HCT116 (cell line): Measurements from ENCODE around the gene CAMK1D. TPM values are rescaled to one million over a fixed set of nuclear protein-coding genes. Genes with fewer than 3 reads are reported as not detected.

Source experiments
- ATAC-seq: fragments of 200-7000 bp; cut with Tn5 transposase; 2 replicates; pipeline ENCODE4 v1.9.1; 2020; ENCODE audit warnings: mild to moderate bottlenecking, moderate library complexity
- BruUV-seq: library from RNA; stranded (reverse); fragments of 400-500 nt; replicated peaks from 2 replicates; lab custom pipeline; 2021; lab: Mats Ljungman, UMichigan
- CTCF ChIA-PET: fragments of 300-600 bp; sonication (Branson Sonifier 250); formaldehyde crosslinking; loops from one replicate; lab custom pipeline; 2021; ENCODE audit warnings: antibody characterized with exemption; lab: Charles Lee
- POLR2A ChIA-PET: fragments of 300-600, 350-600 bp; sonication (Branson Sonifier 250); formaldehyde crosslinking; loops from one replicate; lab custom pipeline; 2021; ENCODE audit warnings: antibody characterized with exemption; lab: Charles Lee
- RAD21 ChIA-PET, 2 experiments: fragments of 300-600 bp; sonication (Branson Sonifier 250); formaldehyde crosslinking; loops; one replicate each; lab custom pipeline; 2023; ENCODE audit warnings: low total read pairs in 2 of 2; ENCODE audit not compliant: uncharacterized antibody in 2 of 2, unreplicated experiment in 2 of 2, low non-redundant PET in 1 of 2; lab: Charles Lee
- DNase-seq: peaks from one replicate; pipeline ENCODE4 v3.0.0-alpha.2; 2010; ENCODE audit warnings: low read depth, low spot score
- H2AFZ ChIP-seq: fragments of 200-600 bp; shearing (Covaris generic), sonication (generic); 2 replicates; pipeline ENCODE4 v1.6.1; 2017; ENCODE audit warnings: low read depth, mixed run types, mixed read lengths, antibody characterized with exemption, low read length; ENCODE audit not compliant: poor library complexity, severe bottlenecking
- H3K27ac ChIP-seq: 2 replicates; pipeline ENCODE4 v1.5.1; 2012; ENCODE audit warnings: low read depth, low read length
- H3K27me3 ChIP-seq: fragments of 200-600 bp; sonication (generic); 2 replicates; pipeline ENCODE4 v1.6.1; 2016; ENCODE audit warnings: mixed run types, low read length, mixed read lengths; ENCODE audit not compliant: insufficient read depth
- H3K36me3 ChIP-seq, 2 experiments: fragments of 200-500 bp in 1 of 2; fragments of 200-600 bp in 1 of 2; sonication (Bioruptor generic) in 1 of 2; sonication (generic) in 1 of 2; 2 replicates each; pipeline versions ENCODE4 v1.5.1 to v1.6.1; 2014 to 2016; ENCODE audit warnings: low read length in 2 of 2, inconsistent platforms in 1 of 2, mixed read lengths in 1 of 2, mixed run types in 1 of 2; ENCODE audit not compliant: insufficient read depth in 2 of 2, control insufficient read depth in 1 of 2
- H3K4me1 ChIP-seq, 2 experiments: fragments of 200-600 bp in 1 of 2; sonication (generic) in 1 of 2; 2 replicates each; pipeline versions ENCODE4 v1.5.1 to v1.6.1; 2012 to 2017; ENCODE audit warnings: low read length in 2 of 2, inconsistent platforms in 1 of 2, mild to moderate bottlenecking in 1 of 2, mixed read lengths in 1 of 2, mixed run types in 1 of 2, moderate library complexity in 1 of 2; ENCODE audit not compliant: insufficient read depth in 2 of 2, control insufficient read depth in 1 of 2
- H3K4me2 ChIP-seq: fragments of 200-600 bp; sonication (generic); 2 replicates; pipeline ENCODE4 v1.6.1; 2017; ENCODE audit warnings: mixed run types, low read length, mixed read lengths
- H3K4me3 ChIP-seq, 2 experiments: fragments of 200-600 bp in 1 of 2; sonication (generic) in 1 of 2; replicated peaks in 1 of 2; 2 replicates each; pipeline ENCODE4 v1.5.1; 2011 to 2016; ENCODE audit warnings: low read length in 2 of 2, control low read depth in 1 of 2, low read depth in 1 of 2, mild to moderate bottlenecking in 1 of 2, mixed read lengths in 1 of 2, mixed run types in 1 of 2
- H3K79me2 ChIP-seq: fragments of 200-600 bp; sonication (generic); 2 replicates; pipeline ENCODE4 v1.6.1; 2017; ENCODE audit warnings: mild to moderate bottlenecking, mixed run types, low read length, moderate library complexity, mixed read lengths; ENCODE audit not compliant: insufficient read depth
- H3K9ac ChIP-seq: fragments of 200-600 bp; sonication (generic); 2 replicates; pipeline ENCODE4 v1.6.1; 2016; ENCODE audit warnings: low read length, mixed read lengths
- H3K9me2 ChIP-seq: fragments of 200-600 bp; sonication (generic), shearing (Covaris generic); 2 replicates; pipeline ENCODE4 v1.6.1; 2017; ENCODE audit warnings: mixed run types, mild to moderate bottlenecking, moderate library complexity; ENCODE audit not compliant: insufficient read depth
- H3K9me3 ChIP-seq, 2 experiments: fragments of 200-500 bp in 1 of 2; fragments of 200-600 bp in 1 of 2; sonication (Bioruptor generic) in 1 of 2; sonication (generic) in 1 of 2; 2 replicates each; pipeline ENCODE4 v1.6.1; 2014 to 2017; ENCODE audit warnings: low read length in 2 of 2, mixed read lengths in 2 of 2, inconsistent platforms in 1 of 2, low read depth in 1 of 2, mild to moderate bottlenecking in 1 of 2, mixed run types in 1 of 2, moderate library complexity in 1 of 2; ENCODE audit not compliant: control insufficient read depth in 1 of 2, insufficient read depth in 1 of 2
- H4K20me1 ChIP-seq: fragments of 200-600 bp; sonication (generic), shearing (Covaris generic); 2 replicates; pipeline ENCODE4 v1.6.1; 2017; ENCODE audit warnings: mixed run types, mild to moderate bottlenecking, moderate library complexity; ENCODE audit not compliant: insufficient read depth
- ATF3 ChIP-seq: IDR thresholded peaks from 2 replicates; pipeline ENCODE4 v1.6.1; 2012
- CBX3 ChIP-seq: IDR thresholded peaks from 2 replicates; pipeline ENCODE4 v1.6.1; 2012; ENCODE audit warnings: low read depth
- CEBPB ChIP-seq: IDR thresholded peaks from 2 replicates; pipeline ENCODE4 v1.6.1; 2012; ENCODE audit warnings: low read depth
- FOSL1 ChIP-seq: IDR thresholded peaks from 2 replicates; pipeline ENCODE4 v1.6.1; 2012; ENCODE audit warnings: low read depth
- JUND ChIP-seq: IDR thresholded peaks from 2 replicates; pipeline ENCODE4 v1.6.1; 2012
- POLR2A ChIP-seq: IDR thresholded peaks from 2 replicates; pipeline ENCODE4 v1.7.0; 2011; ENCODE audit warnings: borderline replicate concordance; ENCODE audit not compliant: insufficient read depth, insufficient read length; ENCODE audit errors: extremely low read depth
- POLR2AphosphoS5 ChIP-seq: IDR thresholded peaks from 2 replicates; pipeline ENCODE4 v1.6.1; 2011; ENCODE audit warnings: mild to moderate bottlenecking, low read depth, low read length, moderate library complexity
- RAD21 ChIP-seq: IDR thresholded peaks from 2 replicates; pipeline ENCODE4 v1.6.1; 2012; ENCODE audit warnings: low read depth, mild to moderate bottlenecking
- SIN3A ChIP-seq: IDR thresholded peaks from 2 replicates; pipeline ENCODE4 v1.6.1; 2012; ENCODE audit warnings: low read depth
- SRF ChIP-seq: IDR thresholded peaks from 2 replicates; pipeline ENCODE4 v1.6.1; 2012; ENCODE audit warnings: low read depth
- TCF7L2 ChIP-seq: IDR thresholded peaks from 2 replicates; pipeline ENCODE4 v1.7.0; 2011; ENCODE audit warnings: borderline replicate concordance, inconsistent platforms; ENCODE audit not compliant: insufficient read depth, insufficient read length; ENCODE audit errors: extremely low read depth
- intact Hi-C: fragments of 100-400 bp; cut with micrococcal nuclease; formaldehyde crosslinking; loops from 2 replicates; pipeline ENCODE4 v1.10.0; 2022
- total RNA-seq: library from RNA; stranded (reverse); gene quantifications from one replicate; pipeline ENCODE4 v1.2.1, GENCODE V29; 2021; ENCODE audit not compliant: unreplicated experiment
- TF ChIP-seq, protein P1 (sequence below), 3 experiments: fragments of 200-600 bp in 1 of 3; sonication (generic) in 1 of 3; IDR thresholded peaks in 2 of 3; conservative IDR thresholded peaks in 1 of 3; 2 replicates each; pipeline ENCODE4 v1.5.1; 2012 to 2017; ENCODE audit warnings: low read depth in 2 of 3, low read length in 2 of 3, antibody characterized with exemption in 1 of 3, borderline replicate concordance in 1 of 3, control low read depth in 1 of 3, mild to moderate bottlenecking in 1 of 3, mixed read lengths in 1 of 3, mixed run types in 1 of 3, moderate library complexity in 1 of 3; ENCODE audit not compliant: insufficient read depth in 1 of 3
- TF ChIP-seq, protein P2 (sequence below): IDR thresholded peaks from 2 replicates; pipeline ENCODE4 v1.6.1; 2012
- TF ChIP-seq, protein P3 (sequence below): IDR thresholded peaks from 2 replicates; pipeline ENCODE4 v1.6.1; 2011; ENCODE audit warnings: mild to moderate bottlenecking, low read length, moderate library complexity; ENCODE audit not compliant: insufficient replicate concordance; ENCODE audit errors: extremely low read depth

The CAMK1D gene
- total RNA-seq, 1 experiment from 2014 or later, result 9.6 TPM

GRCh38 chr10:12503311-12503710 lies 154.0 kb downstream of the CAMK1D start:
- RAD21 ChIA-PET, result no interaction called here
- CTCF ChIA-PET, result no interaction called here
- Histone ChIP-seq H3K4me3 (no peak overlapping the region), H3K4me2 (no peak overlapping the region), H3K79me2 (no peaks in the 10 kb centered on the region), H3K9me2 (no peaks in the 10 kb centered on the region), H3K4me1 (peaks cover 2 to 4% of the 10 kb centered on the region in 2 experiments; a peak in 2 of 4 replicates), H3K27me3 (no peaks in the 10 kb centered on the region), H3K9ac (no peak overlapping the region), H2AFZ (no peak overlapping the region), H3K27ac (no peak overlapping the region), H3K9me3 (no peaks in the 10 kb centered on the region; a peak in 1 of 4 replicates), H4K20me1 (no peaks in the 10 kb centered on the region), H3K36me3 (no peaks in the 10 kb centered on the region)
- DNase-seq (no peak), ATAC-seq (no peak)
- intact Hi-C loops, result no loop called here
- BruUV-seq, result no TSS peak
- POLR2A ChIA-PET, result no interaction called here
- TF ChIP-seq, protein P1, sequence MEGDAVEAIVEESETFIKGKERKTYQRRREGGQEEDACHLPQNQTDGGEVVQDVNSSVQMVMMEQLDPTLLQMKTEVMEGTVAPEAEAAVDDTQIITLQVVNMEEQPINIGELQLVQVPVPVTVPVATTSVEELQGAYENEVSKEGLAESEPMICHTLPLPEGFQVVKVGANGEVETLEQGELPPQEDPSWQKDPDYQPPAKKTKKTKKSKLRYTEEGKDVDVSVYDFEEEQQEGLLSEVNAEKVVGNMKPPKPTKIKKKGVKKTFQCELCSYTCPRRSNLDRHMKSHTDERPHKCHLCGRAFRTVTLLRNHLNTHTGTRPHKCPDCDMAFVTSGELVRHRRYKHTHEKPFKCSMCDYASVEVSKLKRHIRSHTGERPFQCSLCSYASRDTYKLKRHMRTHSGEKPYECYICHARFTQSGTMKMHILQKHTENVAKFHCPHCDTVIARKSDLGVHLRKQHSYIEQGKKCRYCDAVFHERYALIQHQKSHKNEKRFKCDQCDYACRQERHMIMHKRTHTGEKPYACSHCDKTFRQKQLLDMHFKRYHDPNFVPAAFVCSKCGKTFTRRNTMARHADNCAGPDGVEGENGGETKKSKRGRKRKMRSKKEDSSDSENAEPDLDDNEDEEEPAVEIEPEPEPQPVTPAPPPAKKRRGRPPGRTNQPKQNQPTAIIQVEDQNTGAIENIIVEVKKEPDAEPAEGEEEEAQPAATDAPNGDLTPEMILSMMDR (IDR thresholded peaks at IDR 0.05 in 2 of 3, conservative IDR thresholded peaks at IDR 0.05 in 1 of 3; ENCODE audit: borderline replicate concordance in 1 of 3, insufficient read depth in 1 of 3, low read depth in 2 of 3, low read length in 2 of 3), result no peak
- no peak for TF ChIP-seq ATF3
- no peak for TF ChIP-seq SRF

DNA sequence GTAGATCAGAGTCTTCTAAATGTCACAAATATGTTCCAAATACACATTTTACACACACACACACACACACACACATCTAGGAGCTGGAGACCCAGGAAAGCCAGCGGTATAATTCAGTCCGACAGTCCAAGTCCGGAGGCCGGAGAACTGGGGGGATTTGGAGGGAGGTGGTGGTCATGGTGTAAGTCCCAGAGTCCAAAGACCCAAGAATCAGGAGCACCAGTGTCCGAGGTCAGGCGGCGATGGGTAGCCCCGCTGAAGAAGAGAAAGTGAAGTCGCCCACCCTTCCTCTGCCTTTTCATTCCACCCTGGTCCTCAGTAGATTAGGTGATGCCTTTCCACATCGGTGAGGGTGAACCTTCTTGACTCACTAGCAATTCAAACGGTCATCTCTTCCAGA lies 154.8 kb downstream of the CAMK1D start:
- TF ChIP-seq SIN3A, result no peak
- TF ChIP-seq, protein P2, sequence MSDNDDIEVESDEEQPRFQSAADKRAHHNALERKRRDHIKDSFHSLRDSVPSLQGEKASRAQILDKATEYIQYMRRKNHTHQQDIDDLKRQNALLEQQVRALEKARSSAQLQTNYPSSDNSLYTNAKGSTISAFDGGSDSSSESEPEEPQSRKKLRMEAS, result no peak
- TF ChIP-seq ATF3, result no peak
- TF ChIP-seq CBX3, result no peak
- TF ChIP-seq POLR2AphosphoS5, result no peak
- no peak for TF ChIP-seq CEBPB
- no peak for TF ChIP-seq JUND
- TF ChIP-seq RAD21, result no peak
- TF ChIP-seq FOSL1, result no peak
- TF ChIP-seq TCF7L2, result no peak
- no peak for TF ChIP-seq POLR2A
- TF ChIP-seq, protein P3, sequence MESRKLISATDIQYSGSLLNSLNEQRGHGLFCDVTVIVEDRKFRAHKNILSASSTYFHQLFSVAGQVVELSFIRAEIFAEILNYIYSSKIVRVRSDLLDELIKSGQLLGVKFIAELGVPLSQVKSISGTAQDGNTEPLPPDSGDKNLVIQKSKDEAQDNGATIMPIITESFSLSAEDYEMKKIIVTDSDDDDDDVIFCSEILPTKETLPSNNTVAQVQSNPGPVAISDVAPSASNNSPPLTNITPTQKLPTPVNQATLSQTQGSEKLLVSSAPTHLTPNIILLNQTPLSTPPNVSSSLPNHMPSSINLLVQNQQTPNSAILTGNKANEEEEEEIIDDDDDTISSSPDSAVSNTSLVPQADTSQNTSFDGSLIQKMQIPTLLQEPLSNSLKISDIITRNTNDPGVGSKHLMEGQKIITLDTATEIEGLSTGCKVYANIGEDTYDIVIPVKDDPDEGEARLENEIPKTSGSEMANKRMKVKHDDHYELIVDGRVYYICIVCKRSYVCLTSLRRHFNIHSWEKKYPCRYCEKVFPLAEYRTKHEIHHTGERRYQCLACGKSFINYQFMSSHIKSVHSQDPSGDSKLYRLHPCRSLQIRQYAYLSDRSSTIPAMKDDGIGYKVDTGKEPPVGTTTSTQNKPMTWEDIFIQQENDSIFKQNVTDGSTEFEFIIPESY, result no peak
- TF ChIP-seq SRF, result no peak
- Histone ChIP-seq H3K27me3 (no peaks in the 10 kb centered on the region), H3K9me3 (no peaks in the 10 kb centered on the region; a peak in 1 of 4 replicates), H3K36me3 (no peaks in the 10 kb centered on the region), H3K9ac (no peak overlapping the region), H3K79me2 (no peaks in the 10 kb centered on the region), H3K9me2 (no peaks in the 10 kb centered on the region), H3K4me3 (no peak overlapping the region), H3K4me2 (no peak overlapping the region), H4K20me1 (no peaks in the 10 kb centered on the region), H3K4me1 (peaks cover 2 to 4% of the 10 kb centered on the region in 2 experiments; a peak in 2 of 4 replicates), H2AFZ (no peak overlapping the region), H3K27ac (no peak overlapping the region)
- ATAC-seq (no peak), DNase-seq (no peak)
- no TSS peak for BruUV-seq
- RAD21 ChIA-PET, result no interaction called here
- POLR2A ChIA-PET, result no interaction called here
- intact Hi-C loops, result no loop called here
- CTCF ChIA-PET, result no interaction called here
